HG03558 (cell line): ENCODE measurements around the gene LOXHD1.

Experiments
- ATAC-seq: cut with Tn5 transposase; IDR thresholded peaks from one replicate; pipeline ENCODE4 v1.9.1; 2021; ENCODE audit warnings: moderate number of reproducible peaks; ENCODE audit not compliant: unreplicated experiment; ENCODE audit errors: extremely low read depth

LOXHD1 gene

GRCh38 chr18:46632401-46633071, 24.5 kb downstream of the LOXHD1 start:
- ATAC-seq = no peak

- no peak for ATAC-seq
Measured at GRCh38 chr18:46630991-46631390, 26.0 kb downstream of the LOXHD1 start.

GRCh38 chr18:46630160-46630559, 26.9 kb downstream of the LOXHD1 start:
- ATAC-seq = no peak

GRCh38 chr18:46629361-46629760, 27.7 kb downstream of the LOXHD1 start:
- no peak for ATAC-seq

GRCh38 chr18:46628206-46628605, 28.8 kb downstream of the LOXHD1 start:
- ATAC-seq = no peak

GRCh38 chr18:46627136-46627535, 29.9 kb downstream of the LOXHD1 start:
- ATAC-seq = no peak

- ATAC-seq = no peak
Measured at GRCh38 chr18:46625069-46625468, 32.0 kb downstream of the LOXHD1 start.

- no peak for ATAC-seq
Measured at GRCh38 chr18:46624127-46624526, 32.9 kb downstream of the LOXHD1 start.

GRCh38 chr18:46623541-46623940, 33.5 kb downstream of the LOXHD1 start:
- ATAC-seq = no peak

- no peak for ATAC-seq
Measured at GRCh38 chr18:46622999-46623398, 34.0 kb downstream of the LOXHD1 start.

GRCh38 chr18:46622451-46622850, 34.6 kb downstream of the LOXHD1 start:
- ATAC-seq = no peak

GRCh38 chr18:46621871-46622270, 35.1 kb downstream of the LOXHD1 start:
- no peak for ATAC-seq

GRCh38 chr18:46621111-46621766, 35.8 kb downstream of the LOXHD1 start:
- no peak for ATAC-seq

GRCh38 chr18:46619559-46619958, 37.5 kb downstream of the LOXHD1 start:
- no peak for ATAC-seq

GRCh38 chr18:46615720-46616119, 41.3 kb downstream of the LOXHD1 start:
- no peak for ATAC-seq

GRCh38 chr18:46609048-46609447, 48.0 kb downstream of the LOXHD1 start:
- no peak for ATAC-seq

GRCh38 chr18:46607926-46608325, 49.1 kb downstream of the LOXHD1 start:
- ATAC-seq = no peak

- no peak for ATAC-seq
Measured at GRCh38 chr18:46601141-46601805, 55.7 kb downstream of the LOXHD1 start.

- ATAC-seq = no peak
Measured at GRCh38 chr18:46596119-46596518, 60.9 kb downstream of the LOXHD1 start.

GRCh38 chr18:46591783-46592391, 65.1 kb downstream of the LOXHD1 start:
- no peak for ATAC-seq

- no peak for ATAC-seq
Measured at GRCh38 chr18:46590103-46590502, 66.9 kb downstream of the LOXHD1 start.
